Measurements from ENCODE around the gene RPL27A.

The RPL27A gene

DNA sequence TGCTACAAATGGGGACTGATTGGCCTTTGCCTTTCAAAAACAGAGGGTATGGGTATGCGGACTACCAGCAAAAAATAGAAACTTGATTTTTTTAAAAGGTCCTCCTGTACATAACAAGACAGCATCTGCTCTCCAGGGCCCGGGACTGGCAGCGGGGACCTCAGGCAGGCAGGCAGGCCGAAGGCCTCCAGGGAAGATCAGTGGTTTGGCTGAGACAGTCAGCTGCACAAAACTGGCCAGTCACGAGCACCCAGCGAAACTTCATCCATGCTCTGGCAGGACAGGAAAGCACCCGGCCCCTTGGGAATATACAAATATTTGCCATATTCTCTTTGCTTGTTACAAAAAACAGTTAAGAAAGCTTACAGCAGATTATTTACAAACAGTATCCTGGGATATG lies 11.0 kb downstream of the RPL27A start:
- no peak for DNase-seq (ENCODE audit: extremely low read depth, insufficient read length)
- Histone ChIP-seq H3K36me3 (ENCODE audit: control insufficient read depth, insufficient read depth, low read length) (no peaks in the 10 kb centered on the region; the same call in 1 of the 2 replicates), H3K27me3 (replicated peaks; ENCODE audit: control insufficient read depth, insufficient read depth, low read length) (no peaks in the 10 kb centered on the region), H3K4me3 (replicated peaks; ENCODE audit: low read depth, low read length) (no peak overlapping the region)
- TF ChIP-seq, protein P1, sequence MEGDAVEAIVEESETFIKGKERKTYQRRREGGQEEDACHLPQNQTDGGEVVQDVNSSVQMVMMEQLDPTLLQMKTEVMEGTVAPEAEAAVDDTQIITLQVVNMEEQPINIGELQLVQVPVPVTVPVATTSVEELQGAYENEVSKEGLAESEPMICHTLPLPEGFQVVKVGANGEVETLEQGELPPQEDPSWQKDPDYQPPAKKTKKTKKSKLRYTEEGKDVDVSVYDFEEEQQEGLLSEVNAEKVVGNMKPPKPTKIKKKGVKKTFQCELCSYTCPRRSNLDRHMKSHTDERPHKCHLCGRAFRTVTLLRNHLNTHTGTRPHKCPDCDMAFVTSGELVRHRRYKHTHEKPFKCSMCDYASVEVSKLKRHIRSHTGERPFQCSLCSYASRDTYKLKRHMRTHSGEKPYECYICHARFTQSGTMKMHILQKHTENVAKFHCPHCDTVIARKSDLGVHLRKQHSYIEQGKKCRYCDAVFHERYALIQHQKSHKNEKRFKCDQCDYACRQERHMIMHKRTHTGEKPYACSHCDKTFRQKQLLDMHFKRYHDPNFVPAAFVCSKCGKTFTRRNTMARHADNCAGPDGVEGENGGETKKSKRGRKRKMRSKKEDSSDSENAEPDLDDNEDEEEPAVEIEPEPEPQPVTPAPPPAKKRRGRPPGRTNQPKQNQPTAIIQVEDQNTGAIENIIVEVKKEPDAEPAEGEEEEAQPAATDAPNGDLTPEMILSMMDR (IDR thresholded peaks at IDR 0.05; ENCODE audit: insufficient read depth, low read length, poor library complexity, severe bottlenecking) = no peak

DNA sequence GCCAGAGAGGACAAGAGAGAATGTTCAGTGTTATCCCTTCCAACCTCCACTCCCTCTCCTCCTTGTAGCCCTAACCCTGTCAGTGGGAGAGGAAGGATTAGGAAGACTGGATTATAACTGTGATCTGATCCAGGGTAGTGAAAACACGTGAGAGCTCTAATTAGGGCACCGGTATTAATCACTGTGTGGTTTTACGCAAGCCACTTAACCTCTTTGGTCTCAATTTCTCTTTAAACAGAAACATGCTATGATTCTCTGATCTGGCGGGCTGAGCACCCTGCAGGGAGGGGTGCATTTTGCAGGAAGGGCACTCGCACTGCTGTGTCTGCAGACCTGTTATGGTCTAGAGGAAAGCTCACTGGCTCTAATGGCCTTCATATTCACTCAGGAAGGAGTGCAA lies 11.5 kb downstream of the RPL27A start:
- Histone ChIP-seq H3K4me3 (replicated peaks; ENCODE audit: low read depth, low read length) (no peak overlapping the region), H3K27me3 (replicated peaks; ENCODE audit: control insufficient read depth, insufficient read depth, low read length) (no peaks in the 10 kb centered on the region), H3K36me3 (ENCODE audit: control insufficient read depth, insufficient read depth, low read length) (no peaks in the 10 kb centered on the region; the same call in 1 of the 2 replicates)
- TF ChIP-seq, protein P1 (IDR thresholded peaks at IDR 0.05; ENCODE audit: insufficient read depth, low read length, poor library complexity, severe bottlenecking) = no peak
- DNase-seq (ENCODE audit: extremely low read depth, insufficient read length) = no peak

DNA sequence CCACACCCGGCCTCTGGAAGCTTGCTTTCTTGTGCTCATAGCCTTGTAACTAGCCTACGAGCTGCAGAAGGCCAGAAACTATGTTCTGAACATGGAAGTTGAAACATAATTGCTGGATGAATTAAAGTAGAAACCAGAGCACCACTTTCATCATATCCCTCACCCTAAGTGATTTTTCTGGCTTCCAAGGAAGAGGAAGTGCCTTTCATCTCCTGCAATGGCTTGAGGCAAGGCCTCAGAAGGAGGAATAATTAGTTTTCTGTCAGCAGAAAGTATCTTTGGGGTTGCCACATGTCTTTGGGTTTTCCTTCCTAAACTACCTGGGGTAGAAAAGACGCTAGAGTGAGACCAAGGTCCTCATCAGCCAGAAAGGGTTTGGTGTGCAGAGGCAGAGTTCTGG lies 14.5 kb downstream of the RPL27A start:
- TF ChIP-seq, protein P1 (IDR thresholded peaks at IDR 0.05; ENCODE audit: insufficient read depth, low read length, poor library complexity, severe bottlenecking) = no peak
- Histone ChIP-seq H3K36me3 (ENCODE audit: control insufficient read depth, insufficient read depth, low read length) (no peaks in the 10 kb centered on the region; the same call in 1 of the 2 replicates), H3K27me3 (replicated peaks; ENCODE audit: control insufficient read depth, insufficient read depth, low read length) (no peaks in the 10 kb centered on the region), H3K4me3 (replicated peaks; ENCODE audit: low read depth, low read length) (no peak overlapping the region)
- DNase-seq (ENCODE audit: extremely low read depth, insufficient read length) = no peak

DNA sequence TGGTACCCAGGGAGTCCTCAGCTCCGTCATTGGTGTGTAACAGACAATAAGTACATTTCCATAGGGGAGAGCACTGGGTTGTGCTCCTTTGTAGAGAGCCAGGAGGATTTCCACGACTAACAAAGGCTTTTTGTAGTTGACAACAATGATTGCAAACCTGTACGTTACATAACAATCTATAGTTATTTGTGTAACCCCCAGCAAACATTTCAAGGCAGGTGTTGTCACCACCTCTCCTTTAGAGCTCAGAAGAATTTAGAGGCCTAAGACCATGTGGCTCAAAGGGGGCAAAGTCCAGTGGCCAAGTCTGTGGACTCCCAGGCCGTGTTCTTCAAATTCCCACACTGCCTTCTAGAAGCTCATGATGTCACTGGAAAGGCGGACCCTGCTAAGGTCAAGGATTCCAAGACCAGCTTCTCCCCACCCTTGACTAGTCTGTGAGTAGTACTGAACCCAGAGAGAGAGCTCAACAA lies 15.8 kb downstream of the RPL27A start:
- no peaks in the 10 kb centered on the region; the same call in 1 of the 2 replicates for H3K36me3 ChIP-seq (ENCODE audit: control insufficient read depth, insufficient read depth, low read length)
- TF ChIP-seq, protein P1 (IDR thresholded peaks at IDR 0.05; ENCODE audit: insufficient read depth, low read length, poor library complexity, severe bottlenecking) = no peak

DNA sequence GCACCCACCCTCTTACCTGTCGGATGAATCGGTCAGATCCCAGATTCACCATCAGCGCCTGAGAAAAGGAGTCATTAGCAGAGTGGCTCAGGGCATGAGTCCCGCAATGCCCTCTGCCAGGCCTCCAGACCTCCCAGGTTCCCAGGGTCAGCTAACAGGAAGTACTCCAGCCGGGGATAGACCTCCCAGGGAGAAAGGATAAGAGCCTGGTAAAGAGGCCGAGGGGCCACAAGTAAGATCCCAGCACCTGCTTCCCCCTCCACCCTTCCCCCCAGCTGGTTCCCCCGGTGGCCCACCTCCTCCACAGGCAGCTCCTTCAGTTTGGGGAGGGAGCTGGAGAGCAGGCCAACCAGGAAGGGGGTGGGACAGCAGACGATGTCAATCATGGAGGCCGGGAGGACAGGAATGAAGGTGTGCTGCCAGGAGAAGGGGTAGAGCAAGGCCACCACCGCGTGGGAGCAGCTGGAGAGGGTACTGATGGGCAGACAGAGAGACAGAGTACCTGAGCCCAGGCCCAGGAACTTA lies 16.4 kb downstream of the RPL27A start:
- no peak overlapping the region for H3K4me3 ChIP-seq (replicated peaks; ENCODE audit: low read depth, low read length)
- H3K27me3 ChIP-seq (replicated peaks; ENCODE audit: control insufficient read depth, insufficient read depth, low read length) = no peaks in the 10 kb centered on the region
- DNase-seq (ENCODE audit: extremely low read depth, insufficient read length) = no peak
- TF ChIP-seq, protein P1 (IDR thresholded peaks at IDR 0.05; ENCODE audit: insufficient read depth, low read length, poor library complexity, severe bottlenecking) = no peak
- H3K36me3 ChIP-seq (ENCODE audit: control insufficient read depth, insufficient read depth, low read length) = no peaks in the 10 kb centered on the region; the same call in 1 of the 2 replicates

More for the DNA sequence above, 15.8 kb downstream of the RPL27A start:
- Histone ChIP-seq H3K4me3 (replicated peaks; ENCODE audit: low read depth, low read length) (no peak overlapping the region), H3K27me3 (replicated peaks; ENCODE audit: control insufficient read depth, insufficient read depth, low read length) (no peaks in the 10 kb centered on the region)
- no peak for DNase-seq (ENCODE audit: extremely low read depth, insufficient read length)

DNA sequence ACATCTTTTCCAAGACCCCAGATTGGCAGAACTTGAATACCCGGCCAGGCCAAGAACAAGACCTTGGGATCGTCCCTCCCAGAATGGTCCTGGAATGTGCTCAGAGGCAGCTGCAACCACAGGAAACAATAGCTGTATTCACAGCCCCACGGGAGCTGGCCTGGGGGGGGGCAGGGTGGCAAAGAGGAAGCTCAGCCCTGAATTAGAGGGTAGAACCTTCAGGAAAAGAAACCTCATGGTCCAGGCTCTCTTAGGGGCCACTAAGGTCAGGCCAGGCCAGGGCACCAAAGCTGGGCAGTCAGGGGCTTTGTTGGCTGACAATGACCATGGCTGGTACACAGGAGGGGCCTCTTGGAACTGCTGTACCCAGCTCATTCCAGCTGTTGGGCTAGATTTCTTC lies 17.3 kb downstream of the RPL27A start:
- Histone ChIP-seq H3K36me3 (ENCODE audit: control insufficient read depth, insufficient read depth, low read length) (no peaks in the 10 kb centered on the region; the same call in 1 of the 2 replicates), H3K4me3 (replicated peaks; ENCODE audit: low read depth, low read length) (no peak overlapping the region), H3K27me3 (replicated peaks; ENCODE audit: control insufficient read depth, insufficient read depth, low read length) (no peaks in the 10 kb centered on the region)
- TF ChIP-seq, protein P1 (IDR thresholded peaks at IDR 0.05; ENCODE audit: insufficient read depth, low read length, poor library complexity, severe bottlenecking) = no peak
- no peak for DNase-seq (ENCODE audit: extremely low read depth, insufficient read length)

All from GM06990 (cell line).